A673 (cell line): Measurements from ENCODE around the gene ABCG5.

Experiments
- CTCF ChIP-seq: fragments of 300-800, 200-600 bp; sonication (generic); conservative IDR thresholded peaks from 2 replicates; pipeline ENCODE4 v1.5.1; 2017; ENCODE audit warnings: low read depth, mild to moderate bottlenecking, antibody characterized with exemption, low read length, moderate library complexity, mixed read lengths
- EZH2 ChIP-seq: fragments of 200-600 bp; sonication (generic); IDR thresholded peaks from 2 replicates; pipeline ENCODE4 v1.6.1; 2017; ENCODE audit warnings: borderline replicate concordance, low read depth, mild to moderate bottlenecking, mixed read lengths, antibody characterized with exemption, low read length; ENCODE audit not compliant: poor library complexity, severe bottlenecking

GRCh38 chr2:43766006-43766405, 72.6 kb downstream of the ABCG5 start:
- TF ChIP-seq CTCF (no peak), EZH2 (no peak)
